Liver (tissue), 9 donors: ENCODE results near the gene CEP295NL. TPM values are rescaled to one million over a fixed set of nuclear protein-coding genes. Genes with fewer than 3 reads are reported as not detected.
"Not testable (repeated sequence)": the region's sequence is repeated elsewhere in the genome, so short reads cannot be mapped to it uniquely, and the experiment has no call there.

Experiments
- DNase-seq: peaks from one replicate; pipeline ENCODE4 v3.0.0-alpha.2; 2017; ENCODE audit warnings: low spot score
- H3K27ac ChIP-seq, 2 donors: one replicate each; pipeline ENCODE4 v1.7.0; 2013; ENCODE audit warnings: inconsistent platforms in 2 of 2, low read length in 2 of 2, control low read depth in 1 of 2, low read depth in 1 of 2, mild to moderate bottlenecking in 1 of 2
- H3K27me3 ChIP-seq, 4 donors: one replicate each; pipeline versions ENCODE4 v1.6.1 to v1.7.0; 2013; ENCODE audit warnings: low read length in 3 of 4, inconsistent platforms in 1 of 4, mild to moderate bottlenecking in 1 of 4, moderate library complexity in 1 of 4; ENCODE audit not compliant: control insufficient read depth in 4 of 4, insufficient read depth in 4 of 4
- H3K36me3 ChIP-seq, 4 donors: one replicate each; pipeline versions ENCODE4 v1.6.1 to v1.7.0; 2013; ENCODE audit warnings: low read length in 3 of 4, mild to moderate bottlenecking in 3 of 4, low read depth in 1 of 4, moderate library complexity in 1 of 4; ENCODE audit not compliant: control insufficient read depth in 4 of 4, insufficient read depth in 3 of 4
- H3K4me1 ChIP-seq, 4 donors: one replicate each; pipeline versions ENCODE4 v1.6.1 to v1.7.0; 2013; ENCODE audit warnings: low read length in 3 of 4, mild to moderate bottlenecking in 3 of 4, moderate library complexity in 1 of 4; ENCODE audit not compliant: control insufficient read depth in 4 of 4, insufficient read depth in 4 of 4
- H3K4me3 ChIP-seq, 3 donors: one replicate each; pipeline versions ENCODE4 v1.6.1 to v1.7.0; 2013; ENCODE audit warnings: low read length in 3 of 3, control low read depth in 1 of 3, low read depth in 1 of 3, mild to moderate bottlenecking in 1 of 3
- H3K9ac ChIP-seq, 2 donors: one replicate each; pipeline ENCODE4 v1.7.0; 2013; ENCODE audit warnings: low read length in 2 of 2, mild to moderate bottlenecking in 2 of 2, moderate library complexity in 2 of 2, control low read depth in 1 of 2, low read depth in 1 of 2
- H3K9me3 ChIP-seq, 4 donors: one replicate each; pipeline versions ENCODE4 v1.6.1 to v1.7.0; 2013; ENCODE audit warnings: low read length in 3 of 4; ENCODE audit not compliant: control insufficient read depth in 4 of 4
- ATF3 ChIP-seq: IDR thresholded peaks from 2 replicates; pipeline ENCODE4 v1.6.1; 2016; ENCODE audit warnings: antibody characterized with exemption
- EGR1 ChIP-seq, 2 donors: IDR thresholded peaks; 2 replicates each; pipeline ENCODE4 v1.6.1; 2016 to 2018; ENCODE audit warnings: antibody characterized with exemption in 2 of 2, low read depth in 2 of 2
- FOXA1 ChIP-seq: IDR thresholded peaks from 2 replicates; pipeline ENCODE4 v1.6.1; 2016; ENCODE audit warnings: antibody characterized with exemption
- FOXA2 ChIP-seq: IDR thresholded peaks from 2 replicates; pipeline ENCODE4 v1.6.1; 2016; ENCODE audit warnings: antibody characterized with exemption
- GABPA ChIP-seq, 2 donors: IDR thresholded peaks in 1 of 2; conservative IDR thresholded peaks in 1 of 2; 2 replicates each; pipeline ENCODE4 v1.6.1; 2016; ENCODE audit warnings: antibody characterized with exemption in 2 of 2, mild to moderate bottlenecking in 1 of 2, moderate library complexity in 1 of 2
- HNF4A ChIP-seq, 2 donors: conservative IDR thresholded peaks; 2 replicates each; pipeline ENCODE4 v1.6.1; 2016; ENCODE audit warnings: antibody characterized with exemption in 2 of 2, mild to moderate bottlenecking in 2 of 2
- HNF4G ChIP-seq: IDR thresholded peaks from 2 replicates; pipeline ENCODE4 v1.6.1; 2016; ENCODE audit warnings: antibody characterized with exemption
- JUND ChIP-seq, 2 donors: IDR thresholded peaks; 2 replicates each; pipeline ENCODE4 v1.6.1; 2016; ENCODE audit warnings: antibody characterized with exemption in 2 of 2
- NR2F2 ChIP-seq: IDR thresholded peaks from 2 replicates; pipeline ENCODE4 v1.6.1; 2016; ENCODE audit warnings: antibody characterized with exemption
- RAD21 ChIP-seq, 2 donors: IDR thresholded peaks; 2 replicates each; pipeline ENCODE4 v1.6.1; 2016; ENCODE audit warnings: antibody characterized with exemption in 2 of 2, mild to moderate bottlenecking in 2 of 2
- REST ChIP-seq: IDR thresholded peaks from 2 replicates; pipeline ENCODE4 v1.6.1; 2016; ENCODE audit warnings: antibody characterized with exemption, mild to moderate bottlenecking
- SP1 ChIP-seq: IDR thresholded peaks from 2 replicates; pipeline ENCODE4 v1.6.1; 2018; ENCODE audit warnings: antibody characterized with exemption, mild to moderate bottlenecking
- ZBTB33 ChIP-seq: IDR thresholded peaks from 2 replicates; pipeline ENCODE4 v1.6.1; 2016; ENCODE audit warnings: antibody characterized with exemption
- WGBS: extraction: QIAGEN DNeasy Blood & Tissue Kit; methylation state at CpG from one replicate; pipeline ENCODE4 v1.1.7; 2013; 5-methylcytosine and 5-hydroxymethylcytosine counted together
- polyA plus RNA-seq, 2 donors: library from polyadenylated mRNA; stranded (reverse) in 1 of 2; unstranded in 1 of 2; fragments of 200-250 nt in 1 of 2; fragments of >200 nt in 1 of 2; fragmentation: Nextera tagmentation in 1 of 2; extraction: Ambion mirVana in 1 of 2; gene quantifications; one replicate each; pipeline versions ENCODE4 v1.2.1 to v1.2.3, GENCODE V29; 2013 to 2015
- total RNA-seq, 2 donors: library from RNA; depleted of rRNA; stranded (reverse); fragments of >200 nt; gene quantifications; one replicate each; pipeline ENCODE4 v1.2.3, GENCODE V29; 2014
- TF ChIP-seq, protein P1 (sequence below): IDR thresholded peaks from 2 replicates; pipeline ENCODE4 v1.6.1; 2016; ENCODE audit warnings: antibody characterized with exemption
- donor health status: healthy.
- donor health status: healthy.
- donor health status: healthy.
- donor health status: healthy.
- donor health status: healthy.

CEP295NL gene
- total and polyA plus RNA-seq, 4 donors: 0.28 to 1.0 TPM; not detected in 2

DNA sequence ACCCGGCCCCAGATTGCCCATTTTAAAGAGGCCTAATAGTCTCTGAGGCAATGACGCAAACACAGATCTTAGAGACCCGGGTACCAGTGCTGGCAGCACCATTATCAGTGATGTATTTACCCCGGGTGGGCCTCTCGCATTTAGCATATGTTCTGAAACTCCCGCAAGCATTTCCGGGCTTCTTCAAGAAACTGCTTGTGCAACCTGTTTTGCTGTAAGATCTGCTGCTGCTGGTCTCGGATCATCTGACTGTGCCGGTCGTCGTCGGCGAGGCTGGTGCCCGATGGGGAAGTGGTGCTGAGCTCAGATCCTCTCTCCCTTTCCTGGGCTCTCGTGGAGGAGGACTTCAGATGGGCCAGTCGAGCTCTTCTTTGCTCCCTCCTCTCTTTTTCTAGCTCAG, 12.5 kb downstream of the CEP295NL start:
- H3K4me1 ChIP-seq: no peaks in the 10 kb centered on the region
- no peak for DNase-seq
- H3K27me3 ChIP-seq: no peaks in the 10 kb centered on the region
- peak overlapping the region; percentile 23 to 36 for H3K27ac ChIP-seq
- H3K9me3 ChIP-seq: no peaks in the 10 kb centered on the region
- 78% methylated on average over 16 of the region's 16 CpGs for WGBS
- H3K9ac ChIP-seq: no peak overlapping the region
- no peaks in the 10 kb centered on the region for H3K36me3 ChIP-seq
- no peak overlapping the region for H3K4me3 ChIP-seq
- TF ChIP-seq ZBTB33 (no peak), HNF4G (no peak), GABPA (IDR thresholded peaks at IDR 0.05 in 1 of 2, conservative IDR thresholded peaks at IDR 0.05 in 1 of 2) (no peak), SP1 (no peak)

DNA sequence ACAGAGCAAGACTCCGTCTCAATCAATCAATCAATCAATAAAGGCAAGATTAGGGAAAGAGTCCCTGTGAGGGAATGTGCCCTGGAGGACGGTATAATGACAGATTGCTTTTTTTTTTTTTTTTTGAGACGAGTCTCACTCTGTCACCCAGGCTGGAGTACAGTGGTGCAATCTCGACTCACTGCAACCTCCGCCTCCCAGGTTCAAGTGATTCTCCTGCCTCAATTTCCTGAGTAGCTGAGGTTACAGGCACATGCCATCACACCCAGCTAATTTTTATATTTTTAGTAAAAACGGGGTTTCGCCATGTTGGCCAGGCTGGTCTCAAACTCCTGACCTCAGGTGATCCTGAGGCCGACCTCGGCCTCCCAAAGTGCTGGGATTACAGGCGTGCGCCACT, 12.9 kb downstream of the CEP295NL start:
- not testable (repeated sequence) for H3K27me3 ChIP-seq, H3K4me1 ChIP-seq, DNase-seq, H3K36me3 ChIP-seq, H3K4me3 ChIP-seq, H3K9ac ChIP-seq, H3K9me3 ChIP-seq
- peak overlapping the region; percentile 0 to 23 for H3K27ac ChIP-seq
- WGBS: 80% methylated on average over 11 of the region's 11 CpGs

- H3K4me3 ChIP-seq: no peak overlapping the region
- no peak for DNase-seq
- H3K27ac ChIP-seq: no peak overlapping the region
- peaks cover 0 to 3% (median 1%) of the 10 kb centered on the region in 4 donors for H3K4me1 ChIP-seq
- no peak overlapping the region for H3K9ac ChIP-seq
- H3K9me3 ChIP-seq: no peaks in the 10 kb centered on the region
- no peaks in the 10 kb centered on the region for H3K27me3 ChIP-seq
- 76% methylated on average over 8 of the region's 8 CpGs for WGBS
- TF ChIP-seq JUND (IDR thresholded peaks at IDR 0.05): no peak
- TF ChIP-seq ZBTB33: no peak
- TF ChIP-seq FOXA1: no peak
- no peak for TF ChIP-seq ATF3
- TF ChIP-seq HNF4A (conservative IDR thresholded peaks at IDR 0.05): no peak
- no peak for TF ChIP-seq EGR1 (IDR thresholded peaks at IDR 0.05; ENCODE audit: low read depth in 2 of 2)
- no peak for TF ChIP-seq RAD21 (IDR thresholded peaks at IDR 0.05)
- TF ChIP-seq GABPA (IDR thresholded peaks at IDR 0.05 in 1 of 2, conservative IDR thresholded peaks at IDR 0.05 in 1 of 2): no peak
- TF ChIP-seq, protein P1, sequence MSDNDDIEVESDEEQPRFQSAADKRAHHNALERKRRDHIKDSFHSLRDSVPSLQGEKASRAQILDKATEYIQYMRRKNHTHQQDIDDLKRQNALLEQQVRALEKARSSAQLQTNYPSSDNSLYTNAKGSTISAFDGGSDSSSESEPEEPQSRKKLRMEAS: no peak
- TF ChIP-seq HNF4G: no peak
- no peak for TF ChIP-seq NR2F2
- TF ChIP-seq FOXA2: no peak
- TF ChIP-seq REST: no peak
- no peaks in the 10 kb centered on the region for H3K36me3 ChIP-seq
Observed at GRCh38 chr17:78889531-78889930, 13.5 kb downstream of the CEP295NL start.
